Tibial artery (tissue), 4 donors: ENCODE data around the gene EZR.

ENCODE experiments used
- DNase-seq, 2 donors: peaks; one replicate each; pipeline ENCODE4 v3.0.0-alpha.2; 2019
- H3K27ac ChIP-seq, 2 donors: fragments of 200-600 bp; sonication (generic) in 1 of 2; 1 replicate in 1 of 2; 2 replicates in 1 of 2; pipeline ENCODE4 v1.5.1; 2018 to 2019; ENCODE audit warnings: mild to moderate bottlenecking in 1 of 2
- H3K27me3 ChIP-seq, 2 donors: fragments of 200-600 bp; sonication (generic) in 1 of 2; one replicate each; pipeline versions ENCODE4 v1.5.1 to v1.6.0; 2016 to 2019
- H3K36me3 ChIP-seq, 3 donors: fragments of 200-600 bp; sonication (generic) in 2 of 3; one replicate each; pipeline ENCODE4 v1.5.1; 2016 to 2019; ENCODE audit warnings: mild to moderate bottlenecking in 2 of 3
- H3K4me1 ChIP-seq, 4 donors: fragments of 200-600 bp; sonication (generic) in 2 of 4; 1 replicate in 3 of 4; 2 replicates in 1 of 4; pipeline ENCODE4 v1.5.1; 2016 to 2019
- H3K4me3 ChIP-seq, 2 donors: fragments of 200-600 bp; sonication (generic) in 1 of 2; 1 replicate in 1 of 2; 2 replicates in 1 of 2; pipeline ENCODE4 v1.5.1; 2018 to 2019; ENCODE audit warnings: mild to moderate bottlenecking in 2 of 2
- H3K9me3 ChIP-seq, 3 donors: fragments of 200-600 bp; sonication (generic) in 1 of 3; one replicate each; pipeline ENCODE4 v1.5.1; 2016 to 2019
- CTCF ChIP-seq, 2 experiments: fragments of 200-600 bp in 1 of 2; fragments of 450-650 bp in 1 of 2; IDR thresholded peaks; one replicate each; pipeline ENCODE4 v1.5.1; 2017 to 2019; ENCODE audit warnings: antibody characterized with exemption in 2 of 2, mild to moderate bottlenecking in 1 of 2, moderate library complexity in 1 of 2
- intact Hi-C: fragments of 100-400 bp; cut with DNase I; formaldehyde crosslinking; loops from one replicate; pipeline ENCODE4 v1.15.0; 2023; ENCODE audit warnings: low total_unique reads

Gene EZR

GRCh38 chr6:158861686-158862381 is 42.7 kb upstream of the EZR start:
- Histone ChIP-seq H3K27me3 (no peaks in the 10 kb centered on the region), H3K4me1 (no peaks in the 10 kb centered on the region), H3K36me3 (no peaks in the 10 kb centered on the region), H3K27ac (no peak overlapping the region), H3K9me3 (no peaks in the 10 kb centered on the region), H3K4me3 (no peak overlapping the region)
- intact Hi-C loops, result no loop called here
- no peak for DNase-seq
- TF ChIP-seq CTCF (IDR thresholded peaks at IDR 0.05), result no peak

GRCh38 chr6:158860279-158860865 is 41.2 kb upstream of the EZR start:
- intact Hi-C loops, result no loop called here
- Histone ChIP-seq H3K27ac (no peak overlapping the region), H3K4me1 (no peaks in the 10 kb centered on the region)

GRCh38 chr6:158856261-158856660 is 37.1 kb upstream of the EZR start:
- Histone ChIP-seq H3K27me3 (no peaks in the 10 kb centered on the region), H3K27ac (no peak overlapping the region), H3K36me3 (no peaks in the 10 kb centered on the region), H3K4me3 (no peak overlapping the region), H3K9me3 (no peaks in the 10 kb centered on the region), H3K4me1 (peaks cover 0 to 9% (median 2%) of the 10 kb centered on the region in 4 donors)
- TF ChIP-seq CTCF (IDR thresholded peaks at IDR 0.05), result no peak
- no peak for DNase-seq
- intact Hi-C loops, result no loop called here

More at GRCh38 chr6:158860279-158860865, 41.2 kb upstream of the EZR start:
- no peak for DNase-seq
- Histone ChIP-seq H3K36me3 (no peaks in the 10 kb centered on the region), H3K4me3 (no peak overlapping the region), H3K9me3 (no peaks in the 10 kb centered on the region), H3K27me3 (no peaks in the 10 kb centered on the region)
- TF ChIP-seq CTCF (IDR thresholded peaks at IDR 0.05), result no peak

- intact Hi-C loops, result no loop called here
- Histone ChIP-seq H3K27ac (no peak overlapping the region), H3K9me3 (no peaks in the 10 kb centered on the region), H3K27me3 (no peaks in the 10 kb centered on the region), H3K36me3 (no peaks in the 10 kb centered on the region), H3K4me3 (no peak overlapping the region), H3K4me1 (peaks cover 0 to 12% (median 2%) of the 10 kb centered on the region in 4 donors)
- TF ChIP-seq CTCF (IDR thresholded peaks at IDR 0.05), result no peak
- no peak for DNase-seq
Measured at GRCh38 chr6:158854214-158855101, 35.3 kb upstream of the EZR start.

- H3K27ac ChIP-seq, result no peak overlapping the region
- no peak for DNase-seq
Measured at GRCh38 chr6:158853880-158854213, 34.7 kb upstream of the EZR start.

More at GRCh38 chr6:158853880-158854213, 34.7 kb upstream of the EZR start:
- H3K4me3 ChIP-seq, result no peak overlapping the region
- H3K36me3 ChIP-seq, result no peaks in the 10 kb centered on the region
- intact Hi-C loops, result no loop called here
- peaks cover 0 to 12% (median 2%) of the 10 kb centered on the region in 4 donors for H3K4me1 ChIP-seq
- H3K9me3 ChIP-seq, result no peaks in the 10 kb centered on the region
- no peaks in the 10 kb centered on the region for H3K27me3 ChIP-seq
- no peak for TF ChIP-seq CTCF (IDR thresholded peaks at IDR 0.05)
